B cell (primary cell): ENCODE data around the gene PPP6R3.

Experiments used
- CTCF ChIP-seq: fragments of 200-600 bp; IDR thresholded peaks from one replicate; pipeline ENCODE4 v1.8.0; 2022; ENCODE audit warnings: antibody characterized with exemption, mild to moderate bottlenecking
- EZH2 ChIP-seq: IDR thresholded peaks from 2 replicates; pipeline ENCODE4 v1.6.1; 2012; ENCODE audit warnings: borderline replicate concordance, low read depth, mild to moderate bottlenecking, moderate library complexity, low read length; ENCODE audit not compliant: insufficient read depth, poor library complexity, severe bottlenecking

- TF ChIP-seq CTCF = no peak
- TF ChIP-seq EZH2 = no peak
Observed at GRCh38 chr11:68506908-68507307, 46.4 kb downstream of the PPP6R3 start.
